GM10266 (cell line): ENCODE measurements around the gene HAPLN1.

Experiments
- DNase-seq: peaks from one replicate; pipeline ENCODE4 v3.0.0; 2012; ENCODE audit errors: extremely low spot score
- CTCF ChIP-seq: IDR thresholded peaks from 2 replicates; pipeline ENCODE4 v1.5.1; 2012; ENCODE audit warnings: mild to moderate bottlenecking, low read depth; ENCODE audit not compliant: control insufficient read depth, insufficient read depth; ENCODE audit errors: missing control alignments

Gene HAPLN1

GRCh38 chr5:83720836-83721537, at the start of gene HAPLN1:
Gene HAPLN1 (minus strand): TSS chr5:83720855. CDS start chr5:83673523, 47,332 bp downstream.
- no peak for TF ChIP-seq CTCF
- DNase-seq = no peak

- DNase-seq = no peak
- TF ChIP-seq CTCF = no peak
Observed at GRCh38 chr5:83767409-83767992, 46.8 kb upstream of the HAPLN1 start.

DNA sequence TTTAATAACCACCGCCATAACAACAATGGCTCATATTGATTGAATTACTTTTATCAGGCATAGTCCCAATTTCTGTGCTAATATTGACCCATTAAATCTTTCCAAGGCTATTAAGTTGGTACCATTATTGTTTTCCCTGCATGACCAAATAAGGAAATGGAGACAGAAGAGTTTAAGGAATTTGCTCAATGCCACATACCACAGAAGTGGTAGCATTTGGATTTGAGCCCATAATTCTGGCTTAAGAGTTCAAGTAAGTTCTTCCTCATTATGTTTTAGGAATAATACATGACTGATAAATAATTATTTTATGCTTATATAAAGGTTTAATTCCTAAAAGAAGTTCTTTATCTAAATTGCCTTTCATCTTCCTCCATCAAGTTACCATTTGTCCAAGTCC, 43.4 kb upstream of the HAPLN1 start:
- DNase-seq = no peak
- no peak for TF ChIP-seq CTCF

DNA sequence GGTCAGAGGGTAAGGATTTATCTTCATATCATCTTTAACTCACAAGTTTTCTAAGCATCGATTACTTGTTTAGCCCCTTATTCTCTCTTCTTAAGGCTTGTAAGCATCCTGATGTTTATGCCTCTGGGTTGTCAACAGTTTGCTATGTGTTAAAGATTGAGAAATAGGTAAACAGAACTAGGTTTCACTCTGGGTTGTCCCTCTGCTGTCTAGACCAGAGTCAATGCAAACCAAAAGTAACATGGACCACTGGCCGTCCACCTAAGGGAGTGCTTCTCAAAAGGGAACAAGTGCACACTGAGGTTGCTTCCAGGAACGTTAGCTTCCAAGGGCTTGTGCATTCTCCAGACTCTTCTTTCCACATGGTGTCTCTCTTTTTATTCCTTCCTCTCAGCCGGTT, 39.9 kb upstream of the HAPLN1 start:
- DNase-seq = no peak
- TF ChIP-seq CTCF = no peak

DNA sequence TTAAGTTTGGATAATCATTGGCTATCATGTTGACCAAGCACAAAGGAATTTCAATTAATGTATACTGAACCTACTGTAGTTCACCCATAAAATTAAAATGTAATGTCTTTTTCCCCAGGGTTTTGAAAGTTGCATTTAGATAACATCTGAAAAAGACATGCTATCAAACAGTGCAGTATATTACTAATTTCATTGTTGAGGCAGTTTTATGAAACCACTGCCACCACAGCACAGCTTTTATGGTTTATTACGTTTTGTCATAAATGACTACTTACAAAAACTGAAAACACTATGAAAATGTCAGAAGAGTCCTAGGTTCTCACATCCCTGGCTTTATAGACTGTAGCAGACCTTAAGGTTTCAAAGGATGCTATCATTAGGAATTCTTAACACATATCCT, 32.0 kb upstream of the HAPLN1 start:
- DNase-seq = no peak

GRCh38 chr5:83751201-83751600, 30.5 kb upstream of the HAPLN1 start:
- no peak for TF ChIP-seq CTCF
- DNase-seq = no peak

More for the DNA sequence above, 32.0 kb upstream of the HAPLN1 start:
- TF ChIP-seq CTCF = no peak

DNA sequence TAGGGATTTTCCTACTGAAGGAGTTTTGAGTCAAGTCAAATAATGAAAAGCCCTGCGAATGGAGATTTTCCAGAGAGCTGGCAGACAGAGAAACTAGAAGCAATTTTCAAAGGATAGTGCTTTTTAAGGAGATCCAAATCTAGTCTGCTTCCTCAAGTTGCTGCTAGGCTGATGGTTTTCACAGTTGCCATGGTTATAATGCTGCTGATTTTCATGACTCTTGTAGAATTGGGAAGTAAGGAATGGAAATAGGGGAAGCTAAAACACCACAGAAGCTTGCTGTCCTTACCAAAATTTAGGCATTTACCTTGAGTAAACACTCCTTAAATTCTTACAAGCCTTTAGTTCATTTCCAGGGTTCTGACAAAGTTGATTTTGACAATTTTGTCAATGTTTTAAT, 30.1 kb upstream of the HAPLN1 start:
- no peak for TF ChIP-seq CTCF
- no peak for DNase-seq
